Measurements from ENCODE around the gene KLHDC1.
"Not testable (repeated sequence)": the region's sequence is repeated elsewhere in the genome, so short reads cannot be mapped to it uniquely, and the experiment has no call there.

Gene KLHDC1

GRCh38 chr14:49768301-49769121 lies 75.6 kb downstream of the KLHDC1 start:
- ChIA-PET POLR2A (interaction anchor here (0.7 to 5.7 kb wide), 24 partner anchors 12 to 307 kb away, joined by 3 to 77 read pairs (median 5); partner anchors contain the start of genes ARF6, DNAAF2, KLHDC1 and LRR1), CTCF (interaction anchor here (1.2 kb wide), 1 partner anchor 93 kb away, joined by 4 read pairs; no protein-coding TSS in a partner anchor)
- peak; percentile 25 for DNase-seq (ENCODE audit: extremely low spot score)
- TF ChIP-seq SP1 (IDR thresholded peaks at IDR 0.05) (no peak), FOXM1 (IDR thresholded peaks at IDR 0.05; ENCODE audit: borderline replicate concordance) (no peak), HDGF (IDR thresholded peaks at IDR 0.05; ENCODE audit: borderline replicate concordance) (no peak), CTBP1 (IDR thresholded peaks at IDR 0.05; ENCODE audit: borderline replicate concordance) (no peak), BHLHE40 (IDR thresholded peaks at IDR 0.05; ENCODE audit: borderline replicate concordance) (no peak), ZNF384 (IDR thresholded peaks at IDR 0.05) (no peak), TARDBP (IDR thresholded peaks at IDR 0.05) (no peak), L3MBTL2 (conservative IDR thresholded peaks at IDR 0.05) (no peak; the same call in 1 of the 2 replicates), ARNT (IDR thresholded peaks at IDR 0.05) (no peak), FOXA1 (IDR thresholded peaks at IDR 0.05) (no peak), ELF4 (IDR thresholded peaks at IDR 0.05) (no peak), FOXK2 (IDR thresholded peaks at IDR 0.05) (no peak), SUZ12 (IDR thresholded peaks at IDR 0.05) (no peak), NFRKB (IDR thresholded peaks at IDR 0.05) (no peak), LEF1 (IDR thresholded peaks at IDR 0.05; ENCODE audit: borderline replicate concordance) (no peak)
- TF ChIP-seq, protein P1, sequence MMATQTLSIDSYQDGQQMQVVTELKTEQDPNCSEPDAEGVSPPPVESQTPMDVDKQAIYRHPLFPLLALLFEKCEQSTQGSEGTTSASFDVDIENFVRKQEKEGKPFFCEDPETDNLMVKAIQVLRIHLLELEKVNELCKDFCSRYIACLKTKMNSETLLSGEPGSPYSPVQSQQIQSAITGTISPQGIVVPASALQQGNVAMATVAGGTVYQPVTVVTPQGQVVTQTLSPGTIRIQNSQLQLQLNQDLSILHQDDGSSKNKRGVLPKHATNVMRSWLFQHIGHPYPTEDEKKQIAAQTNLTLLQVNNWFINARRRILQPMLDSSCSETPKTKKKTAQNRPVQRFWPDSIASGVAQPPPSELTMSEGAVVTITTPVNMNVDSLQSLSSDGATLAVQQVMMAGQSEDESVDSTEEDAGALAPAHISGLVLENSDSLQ (IDR thresholded peaks at IDR 0.05): no peak

GRCh38 chr14:49769171-49769570 lies 76.3 kb downstream of the KLHDC1 start:
- ChIA-PET CTCF (no interaction called here), POLR2A (interaction anchor here (0.7 to 5.7 kb wide), 9 partner anchors 12 to 308 kb away, joined by 3 to 77 read pairs (median 7); partner anchors contain the start of genes DNAAF2, KLHDC1, MGAT2 and POLE2)
- no peak for DNase-seq (ENCODE audit: extremely low spot score)
- TF ChIP-seq, protein P1 (IDR thresholded peaks at IDR 0.05): no peak
- TF ChIP-seq NFRKB (IDR thresholded peaks at IDR 0.05) (no peak), CTBP1 (IDR thresholded peaks at IDR 0.05; ENCODE audit: borderline replicate concordance) (no peak), L3MBTL2 (conservative IDR thresholded peaks at IDR 0.05) (no peak), LEF1 (IDR thresholded peaks at IDR 0.05; ENCODE audit: borderline replicate concordance) (no peak), SP1 (IDR thresholded peaks at IDR 0.05) (no peak), FOXA1 (IDR thresholded peaks at IDR 0.05) (no peak), HDGF (IDR thresholded peaks at IDR 0.05; ENCODE audit: borderline replicate concordance) (no peak), ELF4 (IDR thresholded peaks at IDR 0.05) (no peak), BHLHE40 (IDR thresholded peaks at IDR 0.05; ENCODE audit: borderline replicate concordance) (no peak), FOXK2 (IDR thresholded peaks at IDR 0.05) (no peak), ARNT (IDR thresholded peaks at IDR 0.05) (no peak), FOXM1 (IDR thresholded peaks at IDR 0.05; ENCODE audit: borderline replicate concordance) (no peak), ZNF384 (IDR thresholded peaks at IDR 0.05) (no peak)

- CTCF ChIA-PET: interaction anchor here (0.7 to 1.0 kb wide), 2 partner anchors 60 to 136 kb away, joined by 3 to 4 read pairs; no protein-coding TSS in a partner anchor
- no peak for TF ChIP-seq L3MBTL2 (conservative IDR thresholded peaks at IDR 0.05)
- TF ChIP-seq, protein P1 (IDR thresholded peaks at IDR 0.05): peak; percentile 70
- POLR2A ChIA-PET: interaction anchor here (0.7 to 5.7 kb wide), 7 partner anchors 11 to 149 kb away, joined by 3 to 77 read pairs (median 28); partner anchors contain the start of genes DNAAF2, KLHDC1, MGAT2 and POLE2
- no peak for DNase-seq (ENCODE audit: extremely low spot score)
Measured at GRCh38 chr14:49769581-49770211, 76.8 kb downstream of the KLHDC1 start.

GRCh38 chr14:49770212-49770817 lies 77.4 kb downstream of the KLHDC1 start:
- CTCF ChIA-PET: interaction anchor here (0.7 to 1.0 kb wide), 2 partner anchors 59 to 136 kb away, joined by 3 to 4 read pairs; no protein-coding TSS in a partner anchor
- DNase-seq (ENCODE audit: extremely low spot score): peak; percentile 16
- POLR2A ChIA-PET: interaction anchor here (4.0 to 5.7 kb wide), 4 partner anchors 79 to 150 kb away, joined by 28 to 77 read pairs (median 49); partner anchors contain the start of genes DNAAF2, KLHDC1, MGAT2 and POLE2
- no peak for TF ChIP-seq SUZ12 (IDR thresholded peaks at IDR 0.05)
- no peak for TF ChIP-seq ELF4 (IDR thresholded peaks at IDR 0.05)
- TF ChIP-seq CTBP1 (IDR thresholded peaks at IDR 0.05; ENCODE audit: borderline replicate concordance): no peak
- TF ChIP-seq SP1 (IDR thresholded peaks at IDR 0.05): no peak
- no peak for TF ChIP-seq FOXA1 (IDR thresholded peaks at IDR 0.05)
- TF ChIP-seq FOXK2 (IDR thresholded peaks at IDR 0.05): no peak
- TF ChIP-seq NFRKB (IDR thresholded peaks at IDR 0.05): no peak
- TF ChIP-seq L3MBTL2 (conservative IDR thresholded peaks at IDR 0.05): no peak
- no peak for TF ChIP-seq TARDBP (IDR thresholded peaks at IDR 0.05)
- TF ChIP-seq LEF1 (IDR thresholded peaks at IDR 0.05; ENCODE audit: borderline replicate concordance): no peak
- TF ChIP-seq FOXM1 (IDR thresholded peaks at IDR 0.05; ENCODE audit: borderline replicate concordance): no peak
- TF ChIP-seq, protein P1 (IDR thresholded peaks at IDR 0.05): no peak
- TF ChIP-seq ARNT (IDR thresholded peaks at IDR 0.05): no peak

DNA sequence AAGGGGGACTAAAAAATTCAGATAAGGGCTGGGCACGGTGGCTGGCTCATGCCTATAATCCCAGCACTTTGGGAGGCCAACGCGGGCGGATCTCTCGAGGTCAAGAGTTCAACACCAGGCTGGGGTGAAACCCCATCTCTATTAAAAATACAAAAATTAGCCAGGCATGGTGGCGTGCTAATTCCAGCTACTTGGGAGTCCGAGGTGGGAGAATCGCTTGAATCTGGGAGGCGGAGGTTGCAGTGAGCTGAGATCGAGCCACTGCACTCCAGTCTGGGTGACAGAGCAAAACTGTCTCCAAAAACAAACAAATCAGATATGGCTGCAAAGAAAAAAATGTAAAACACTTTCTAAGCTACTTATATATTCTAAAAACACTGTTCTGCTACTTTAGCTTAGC lies 78.8 kb downstream of the KLHDC1 start:
- CTCF ChIA-PET: not testable (repeated sequence)

More for the DNA sequence above, 78.8 kb downstream of the KLHDC1 start:
- not testable (repeated sequence) for DNase-seq (ENCODE audit: extremely low spot score)
- POLR2A ChIA-PET: interaction anchor here (0.7 to 5.7 kb wide), 2 partner anchors 10 to 85 kb away, joined by 3 to 77 read pairs; partner anchors contain the start of gene POLE2

Measured in HEK293T (cell line).